Measurements from ENCODE around the gene GJA9.

GJA9 gene

DNA sequence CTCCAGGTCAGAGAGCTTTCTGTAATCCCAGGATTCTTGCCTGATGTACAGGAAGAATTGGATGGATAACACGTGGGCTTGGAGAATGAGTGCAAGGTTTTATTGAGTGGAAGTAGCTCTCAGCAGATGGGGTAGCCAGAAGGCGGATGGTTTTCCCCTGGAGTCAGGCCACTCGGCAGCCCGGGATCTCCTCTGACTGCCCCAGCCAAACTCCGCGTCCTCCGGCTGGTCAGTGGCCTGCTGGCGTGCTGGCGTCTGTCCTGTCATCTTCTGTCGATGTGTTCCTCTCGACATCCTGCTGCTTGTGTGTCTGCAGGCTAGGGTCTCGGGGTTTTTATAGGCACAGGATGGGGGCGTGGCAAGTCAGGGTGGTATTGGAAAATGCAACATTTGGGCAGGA, 27.4 kb upstream of the GJA9 start:
- TF ChIP-seq, protein P1, sequence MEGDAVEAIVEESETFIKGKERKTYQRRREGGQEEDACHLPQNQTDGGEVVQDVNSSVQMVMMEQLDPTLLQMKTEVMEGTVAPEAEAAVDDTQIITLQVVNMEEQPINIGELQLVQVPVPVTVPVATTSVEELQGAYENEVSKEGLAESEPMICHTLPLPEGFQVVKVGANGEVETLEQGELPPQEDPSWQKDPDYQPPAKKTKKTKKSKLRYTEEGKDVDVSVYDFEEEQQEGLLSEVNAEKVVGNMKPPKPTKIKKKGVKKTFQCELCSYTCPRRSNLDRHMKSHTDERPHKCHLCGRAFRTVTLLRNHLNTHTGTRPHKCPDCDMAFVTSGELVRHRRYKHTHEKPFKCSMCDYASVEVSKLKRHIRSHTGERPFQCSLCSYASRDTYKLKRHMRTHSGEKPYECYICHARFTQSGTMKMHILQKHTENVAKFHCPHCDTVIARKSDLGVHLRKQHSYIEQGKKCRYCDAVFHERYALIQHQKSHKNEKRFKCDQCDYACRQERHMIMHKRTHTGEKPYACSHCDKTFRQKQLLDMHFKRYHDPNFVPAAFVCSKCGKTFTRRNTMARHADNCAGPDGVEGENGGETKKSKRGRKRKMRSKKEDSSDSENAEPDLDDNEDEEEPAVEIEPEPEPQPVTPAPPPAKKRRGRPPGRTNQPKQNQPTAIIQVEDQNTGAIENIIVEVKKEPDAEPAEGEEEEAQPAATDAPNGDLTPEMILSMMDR (IDR thresholded peaks at IDR 0.05; ENCODE audit: insufficient read depth, low read length, poor library complexity, severe bottlenecking) = no peak
- H3K4me3 ChIP-seq (replicated peaks; ENCODE audit: low read depth, low read length) = no peak overlapping the region
- no peaks in the 10 kb centered on the region for H3K27me3 ChIP-seq (replicated peaks; ENCODE audit: control insufficient read depth, insufficient read depth, low read length)
- DNase-seq (ENCODE audit: extremely low read depth, insufficient read length) = no peak
- H3K36me3 ChIP-seq (ENCODE audit: control insufficient read depth, insufficient read depth, low read length) = no peaks in the 10 kb centered on the region

DNA sequence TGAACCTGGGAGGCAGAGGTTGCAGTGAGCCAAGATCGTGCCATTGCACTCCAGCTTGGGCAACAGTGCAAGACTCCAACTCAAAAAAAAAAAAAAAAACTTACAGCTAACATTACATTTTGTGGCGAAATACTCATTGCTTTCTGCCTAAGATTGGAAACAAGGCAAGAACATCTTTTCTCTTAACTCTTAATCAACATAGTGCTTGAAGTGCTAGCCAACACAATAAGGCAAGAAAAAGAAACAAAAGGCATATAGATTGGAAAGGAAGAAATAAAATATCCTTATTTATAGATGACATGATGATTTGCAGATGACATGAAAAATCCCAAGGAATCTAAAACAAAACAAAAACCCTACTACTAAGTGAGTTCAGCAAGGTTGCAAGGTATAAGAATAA, 24.6 kb upstream of the GJA9 start:
- no peaks in the 10 kb centered on the region for H3K27me3 ChIP-seq (replicated peaks; ENCODE audit: control insufficient read depth, insufficient read depth, low read length)
- no peak overlapping the region for H3K4me3 ChIP-seq (replicated peaks; ENCODE audit: low read depth, low read length)
- H3K36me3 ChIP-seq (ENCODE audit: control insufficient read depth, insufficient read depth, low read length) = no peaks in the 10 kb centered on the region
- TF ChIP-seq, protein P1 (IDR thresholded peaks at IDR 0.05; ENCODE audit: insufficient read depth, low read length, poor library complexity, severe bottlenecking) = no peak
- DNase-seq (ENCODE audit: extremely low read depth, insufficient read length) = no peak

DNA sequence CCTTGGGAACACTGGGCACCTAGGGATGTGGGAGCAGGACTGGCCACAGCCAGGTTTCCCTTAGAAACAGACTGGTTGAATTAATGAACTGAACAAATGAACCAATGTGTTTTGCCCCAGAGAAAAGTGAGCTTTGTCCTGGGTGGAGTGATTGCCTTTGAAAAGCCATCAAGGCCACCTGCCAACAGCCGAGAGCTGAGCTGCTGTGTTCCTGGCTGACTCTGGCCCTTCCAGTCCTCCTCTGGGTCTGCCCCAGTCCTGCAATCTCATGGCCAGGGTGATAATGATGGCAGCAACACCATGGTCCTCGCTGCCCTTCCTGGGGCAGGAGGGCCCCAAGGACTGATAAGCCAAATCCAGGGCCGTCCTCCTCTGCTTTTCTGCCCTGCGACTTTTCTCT, 18.2 kb upstream of the GJA9 start:
- Histone ChIP-seq H3K27me3 (replicated peaks; ENCODE audit: control insufficient read depth, insufficient read depth, low read length) (no peaks in the 10 kb centered on the region), H3K36me3 (ENCODE audit: control insufficient read depth, insufficient read depth, low read length) (no peaks in the 10 kb centered on the region), H3K4me3 (replicated peaks; ENCODE audit: low read depth, low read length) (no peak overlapping the region)
- DNase-seq (ENCODE audit: extremely low read depth, insufficient read length) = no peak
- TF ChIP-seq, protein P1 (IDR thresholded peaks at IDR 0.05; ENCODE audit: insufficient read depth, low read length, poor library complexity, severe bottlenecking) = no peak

DNA sequence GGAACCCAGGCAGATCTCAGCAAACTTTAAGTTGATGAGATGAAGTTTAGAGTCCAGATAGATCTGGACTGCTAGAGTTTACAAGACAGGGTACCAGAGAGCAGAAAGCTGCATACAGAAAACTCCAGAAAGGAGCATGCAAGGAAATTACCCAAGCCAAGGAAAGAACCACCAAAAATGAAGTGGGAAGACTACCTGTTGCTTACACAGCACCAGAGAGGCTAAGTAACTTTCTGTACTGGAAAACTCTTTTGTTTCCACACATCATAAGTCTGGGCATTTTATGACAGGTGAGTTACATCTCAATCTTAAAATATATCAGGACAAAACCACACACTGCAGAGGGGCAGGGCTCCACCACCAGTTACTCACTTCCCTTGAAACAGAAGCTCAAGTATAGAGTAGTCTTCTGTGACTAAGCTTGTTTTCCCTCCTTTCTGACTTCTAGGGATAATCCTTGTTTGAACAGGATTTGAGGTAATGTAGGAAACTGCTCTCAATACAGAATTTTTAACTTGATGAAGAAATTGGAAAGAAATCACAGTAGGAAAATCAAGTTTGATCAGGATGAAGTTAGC, 17.4 kb upstream of the GJA9 start:
- H3K4me3 ChIP-seq (replicated peaks; ENCODE audit: low read depth, low read length) = no peak overlapping the region
- no peak for DNase-seq (ENCODE audit: extremely low read depth, insufficient read length)
- TF ChIP-seq, protein P1 (IDR thresholded peaks at IDR 0.05; ENCODE audit: insufficient read depth, low read length, poor library complexity, severe bottlenecking) = no peak
- H3K27me3 ChIP-seq (replicated peaks; ENCODE audit: control insufficient read depth, insufficient read depth, low read length) = no peaks in the 10 kb centered on the region
- H3K36me3 ChIP-seq (ENCODE audit: control insufficient read depth, insufficient read depth, low read length) = no peaks in the 10 kb centered on the region

DNA sequence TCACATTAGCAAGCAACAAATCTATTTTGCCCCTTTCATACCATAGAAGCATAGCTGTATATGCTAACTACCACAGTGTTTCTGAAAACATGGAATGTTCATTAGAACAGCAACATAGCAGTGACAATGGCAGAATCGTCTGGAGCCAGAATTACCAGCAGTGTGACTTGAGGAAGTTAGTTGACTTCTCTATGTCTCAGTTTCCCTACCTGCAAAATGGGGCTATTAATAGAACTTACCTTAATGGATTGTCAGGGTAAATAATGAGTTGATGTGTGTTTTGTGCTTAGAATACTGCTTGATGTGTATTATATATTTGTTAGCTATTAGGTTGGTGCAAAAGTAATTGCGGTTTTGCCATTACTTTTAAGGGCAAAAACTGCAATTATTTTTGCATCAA, 14.8 kb upstream of the GJA9 start:
- no peak for DNase-seq (ENCODE audit: extremely low read depth, insufficient read length)
- no peaks in the 10 kb centered on the region for H3K36me3 ChIP-seq (ENCODE audit: control insufficient read depth, insufficient read depth, low read length)
- no peak overlapping the region for H3K4me3 ChIP-seq (replicated peaks; ENCODE audit: low read depth, low read length)
- TF ChIP-seq, protein P1 (IDR thresholded peaks at IDR 0.05; ENCODE audit: insufficient read depth, low read length, poor library complexity, severe bottlenecking) = no peak
- H3K27me3 ChIP-seq (replicated peaks; ENCODE audit: control insufficient read depth, insufficient read depth, low read length) = no peaks in the 10 kb centered on the region

DNA sequence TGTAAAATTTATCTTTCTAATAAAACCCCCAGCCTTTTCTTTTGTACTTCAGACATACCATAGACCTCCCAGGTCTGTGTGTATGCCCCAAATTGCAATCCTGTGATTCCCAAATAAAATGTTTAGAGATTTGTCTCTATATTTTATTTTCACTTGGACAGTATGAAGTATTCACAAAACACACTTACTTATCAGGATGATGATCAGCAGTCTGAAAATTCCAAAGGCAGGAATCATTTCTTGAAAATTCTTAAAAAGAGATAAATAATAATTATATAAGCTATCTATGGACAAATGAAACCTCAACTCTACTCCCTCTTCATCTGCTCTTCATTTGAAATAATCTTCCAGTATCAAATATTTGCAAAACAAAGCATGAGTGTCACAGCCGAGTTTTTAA, 11.6 kb upstream of the GJA9 start:
- no peak overlapping the region for H3K4me3 ChIP-seq (replicated peaks; ENCODE audit: low read depth, low read length)
- H3K36me3 ChIP-seq (ENCODE audit: control insufficient read depth, insufficient read depth, low read length) = no peaks in the 10 kb centered on the region
- TF ChIP-seq, protein P1 (IDR thresholded peaks at IDR 0.05; ENCODE audit: insufficient read depth, low read length, poor library complexity, severe bottlenecking) = no peak
- no peak for DNase-seq (ENCODE audit: extremely low read depth, insufficient read length)
- H3K27me3 ChIP-seq (replicated peaks; ENCODE audit: control insufficient read depth, insufficient read depth, low read length) = no peaks in the 10 kb centered on the region

Measured in GM06990 (cell line).